Body of pancreas (tissue), 4 donors: Measurements from ENCODE around the gene GALT.

Experiments
- CTCF ChIP-seq, 7 experiments: fragments of 450-650 bp in 4 of 7; fragments of 200-600 bp in 3 of 7; sonication (generic) in 3 of 7; IDR thresholded peaks; one replicate each; pipeline ENCODE4 v1.5.1; 2016 to 2019; ENCODE audit warnings: antibody characterized with exemption in 7 of 7
- POLR2A ChIP-seq, 3 donors: fragments of 450-650 bp; IDR thresholded peaks; one replicate each; pipeline ENCODE4 v1.6.1; 2016; ENCODE audit warnings: antibody characterized with exemption in 3 of 3, mild to moderate bottlenecking in 2 of 3

GRCh38 chr9:34652602-34653000, 6.1 kb downstream of the GALT start:
- no peak for TF ChIP-seq CTCF (IDR thresholded peaks at IDR 0.05)
- TF ChIP-seq POLR2A (IDR thresholded peaks at IDR 0.05): no peak
